ENCODE measurements around the gene HMGB3.

DNA sequence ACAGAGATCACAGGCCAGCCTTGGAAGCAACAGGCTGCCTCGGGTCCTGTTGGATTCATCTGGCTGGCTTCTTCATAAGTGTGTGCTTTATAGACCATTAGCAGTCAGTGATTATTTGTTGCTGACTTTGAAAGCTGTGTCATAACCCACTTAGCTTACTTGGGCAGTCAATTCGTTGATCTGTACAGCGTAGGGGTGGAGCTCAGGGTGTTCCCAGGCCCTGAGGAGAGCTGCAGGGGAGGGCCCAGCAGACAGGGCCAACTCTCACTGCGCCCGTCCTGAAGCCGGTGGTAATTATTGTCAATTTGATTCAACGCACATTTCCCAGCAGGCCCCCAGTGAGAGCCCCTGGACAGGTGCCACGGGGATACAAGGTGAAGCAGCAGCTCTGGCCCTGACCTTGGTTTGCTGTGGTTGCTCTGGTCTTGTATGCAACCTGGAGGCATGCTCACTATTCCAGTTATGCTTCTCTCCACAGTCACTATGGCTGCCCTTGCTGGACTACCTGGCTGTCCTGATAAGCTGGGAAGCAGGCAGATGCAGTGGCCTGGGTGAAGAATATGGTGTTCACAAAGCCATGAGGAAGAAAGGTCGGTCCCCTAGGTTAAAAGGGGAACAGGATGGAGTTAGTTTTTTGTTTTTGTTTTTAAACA is 40.1 kb upstream of the HMGB3 start:
- TF ChIP-seq, protein P1, sequence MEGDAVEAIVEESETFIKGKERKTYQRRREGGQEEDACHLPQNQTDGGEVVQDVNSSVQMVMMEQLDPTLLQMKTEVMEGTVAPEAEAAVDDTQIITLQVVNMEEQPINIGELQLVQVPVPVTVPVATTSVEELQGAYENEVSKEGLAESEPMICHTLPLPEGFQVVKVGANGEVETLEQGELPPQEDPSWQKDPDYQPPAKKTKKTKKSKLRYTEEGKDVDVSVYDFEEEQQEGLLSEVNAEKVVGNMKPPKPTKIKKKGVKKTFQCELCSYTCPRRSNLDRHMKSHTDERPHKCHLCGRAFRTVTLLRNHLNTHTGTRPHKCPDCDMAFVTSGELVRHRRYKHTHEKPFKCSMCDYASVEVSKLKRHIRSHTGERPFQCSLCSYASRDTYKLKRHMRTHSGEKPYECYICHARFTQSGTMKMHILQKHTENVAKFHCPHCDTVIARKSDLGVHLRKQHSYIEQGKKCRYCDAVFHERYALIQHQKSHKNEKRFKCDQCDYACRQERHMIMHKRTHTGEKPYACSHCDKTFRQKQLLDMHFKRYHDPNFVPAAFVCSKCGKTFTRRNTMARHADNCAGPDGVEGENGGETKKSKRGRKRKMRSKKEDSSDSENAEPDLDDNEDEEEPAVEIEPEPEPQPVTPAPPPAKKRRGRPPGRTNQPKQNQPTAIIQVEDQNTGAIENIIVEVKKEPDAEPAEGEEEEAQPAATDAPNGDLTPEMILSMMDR (IDR thresholded peaks at IDR 0.05; ENCODE audit: insufficient read depth, low read length), result no peak
- TF ChIP-seq POLR2AphosphoS5 (IDR thresholded peaks at IDR 0.05; ENCODE audit: low read depth), result no peak
- TF ChIP-seq, protein P2, sequence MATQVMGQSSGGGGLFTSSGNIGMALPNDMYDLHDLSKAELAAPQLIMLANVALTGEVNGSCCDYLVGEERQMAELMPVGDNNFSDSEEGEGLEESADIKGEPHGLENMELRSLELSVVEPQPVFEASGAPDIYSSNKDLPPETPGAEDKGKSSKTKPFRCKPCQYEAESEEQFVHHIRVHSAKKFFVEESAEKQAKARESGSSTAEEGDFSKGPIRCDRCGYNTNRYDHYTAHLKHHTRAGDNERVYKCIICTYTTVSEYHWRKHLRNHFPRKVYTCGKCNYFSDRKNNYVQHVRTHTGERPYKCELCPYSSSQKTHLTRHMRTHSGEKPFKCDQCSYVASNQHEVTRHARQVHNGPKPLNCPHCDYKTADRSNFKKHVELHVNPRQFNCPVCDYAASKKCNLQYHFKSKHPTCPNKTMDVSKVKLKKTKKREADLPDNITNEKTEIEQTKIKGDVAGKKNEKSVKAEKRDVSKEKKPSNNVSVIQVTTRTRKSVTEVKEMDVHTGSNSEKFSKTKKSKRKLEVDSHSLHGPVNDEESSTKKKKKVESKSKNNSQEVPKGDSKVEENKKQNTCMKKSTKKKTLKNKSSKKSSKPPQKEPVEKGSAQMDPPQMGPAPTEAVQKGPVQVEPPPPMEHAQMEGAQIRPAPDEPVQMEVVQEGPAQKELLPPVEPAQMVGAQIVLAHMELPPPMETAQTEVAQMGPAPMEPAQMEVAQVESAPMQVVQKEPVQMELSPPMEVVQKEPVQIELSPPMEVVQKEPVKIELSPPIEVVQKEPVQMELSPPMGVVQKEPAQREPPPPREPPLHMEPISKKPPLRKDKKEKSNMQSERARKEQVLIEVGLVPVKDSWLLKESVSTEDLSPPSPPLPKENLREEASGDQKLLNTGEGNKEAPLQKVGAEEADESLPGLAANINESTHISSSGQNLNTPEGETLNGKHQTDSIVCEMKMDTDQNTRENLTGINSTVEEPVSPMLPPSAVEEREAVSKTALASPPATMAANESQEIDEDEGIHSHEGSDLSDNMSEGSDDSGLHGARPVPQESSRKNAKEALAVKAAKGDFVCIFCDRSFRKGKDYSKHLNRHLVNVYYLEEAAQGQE (IDR thresholded peaks at IDR 0.05; ENCODE audit: insufficient replicate concordance, low read depth), result no peak
- TF ChIP-seq SPI1 (IDR thresholded peaks at IDR 0.05; ENCODE audit: borderline replicate concordance, low read depth), result no peak
- no peak for TF ChIP-seq GABPA (IDR thresholded peaks at IDR 0.05; ENCODE audit: low read depth)

Data from HL-60 (cell line).